GM19193 (cell line): ENCODE results near the gene TENT4A.

Experiments
- POLR2A ChIP-seq: IDR thresholded peaks from 4 replicates; pipeline ENCODE4 v1.6.1; 2011; ENCODE audit not compliant: insufficient read depth, insufficient read length; ENCODE audit errors: extremely low read depth

Gene TENT4A

GRCh38 chr5:6731465-6732237, 18.4 kb downstream of the TENT4A start:
- TF ChIP-seq POLR2A: no peak

- TF ChIP-seq POLR2A: no peak
Observed at GRCh38 chr5:6732634-6733410, 19.6 kb downstream of the TENT4A start.

- TF ChIP-seq POLR2A: no peak
Observed at GRCh38 chr5:6733411-6734242, 20.4 kb downstream of the TENT4A start.

GRCh38 chr5:6734243-6734700, 21.0 kb downstream of the TENT4A start:
- TF ChIP-seq POLR2A: no peak

GRCh38 chr5:6734781-6735180, 21.5 kb downstream of the TENT4A start:
- TF ChIP-seq POLR2A: no peak

GRCh38 chr5:6736106-6736505, 22.9 kb downstream of the TENT4A start:
- TF ChIP-seq POLR2A: no peak

GRCh38 chr5:6736524-6737042, 23.4 kb downstream of the TENT4A start:
- TF ChIP-seq POLR2A: no peak

- TF ChIP-seq POLR2A: peak; percentile 41
Observed at GRCh38 chr5:6737043-6737941, 24.1 kb downstream of the TENT4A start.

- TF ChIP-seq POLR2A: no peak
Observed at GRCh38 chr5:6739603-6740002, 26.4 kb downstream of the TENT4A start.

- no peak for TF ChIP-seq POLR2A
Observed at GRCh38 chr5:6740586-6741150, 27.4 kb downstream of the TENT4A start.

GRCh38 chr5:6742081-6742758, 29.0 kb downstream of the TENT4A start:
- no peak for TF ChIP-seq POLR2A

- TF ChIP-seq POLR2A: no peak
Observed at GRCh38 chr5:6743161-6743560, 29.9 kb downstream of the TENT4A start.

GRCh38 chr5:6744841-6745705, 31.8 kb downstream of the TENT4A start:
- TF ChIP-seq POLR2A: no peak
